MCF 10A (cell line): ENCODE data around the gene SAA4. TPM values are rescaled to one million over a fixed set of nuclear protein-coding genes. Genes with fewer than 3 reads are reported as not detected.

Experiments used
- BruUV-seq: library from RNA; stranded (reverse); fragments of 400-500 nt; replicated peaks from 2 replicates; lab custom pipeline; 2021; lab: Mats Ljungman, UMichigan
- CTCF ChIA-PET: fragments of 300-600 bp; sonication (Branson Sonifier 250); formaldehyde crosslinking; extraction: SDS; loops from one replicate; lab custom pipeline; 2021; ENCODE audit warnings: antibody characterized with exemption, inconsistent platforms; lab: Yijun Ruan, JAX
- POLR2A ChIA-PET: fragments of 300-600, 350-650 bp; sonication (Branson Sonifier 250); formaldehyde crosslinking; extraction: SDS; loops from one replicate; lab custom pipeline; 2020; ENCODE audit warnings: antibody characterized with exemption, inconsistent platforms; lab: Yijun Ruan, JAX
- DNase-seq: peaks from one replicate; pipeline ENCODE4 v3.0.0-alpha.2; 2018; ENCODE audit not compliant: unreplicated experiment
- H3K27ac Mint-ChIP-seq: one replicate; pipeline ENCODE4 v1.8.0; 2022; ENCODE audit warnings: mild to moderate bottlenecking, low read depth, mixed read lengths; ENCODE audit not compliant: unreplicated experiment
- H3K27me3 Mint-ChIP-seq: one replicate; pipeline ENCODE4 v1.8.0; 2022; ENCODE audit warnings: mixed read lengths; ENCODE audit not compliant: insufficient read depth, unreplicated experiment
- H3K36me3 Mint-ChIP-seq: one replicate; pipeline ENCODE4 v1.8.0; 2022; ENCODE audit warnings: mild to moderate bottlenecking, moderate library complexity, mixed read lengths; ENCODE audit not compliant: insufficient read depth, unreplicated experiment
- H3K4me1 Mint-ChIP-seq: one replicate; pipeline ENCODE4 v1.8.0; 2022; ENCODE audit warnings: mixed read lengths; ENCODE audit not compliant: insufficient read depth, unreplicated experiment
- H3K4me3 Mint-ChIP-seq: one replicate; pipeline ENCODE4 v1.8.0; 2022; ENCODE audit warnings: mild to moderate bottlenecking, moderate library complexity, mixed read lengths; ENCODE audit not compliant: unreplicated experiment
- H3K9me3 Mint-ChIP-seq: one replicate; pipeline ENCODE4 v1.8.0; 2022; ENCODE audit warnings: mixed read lengths; ENCODE audit not compliant: unreplicated experiment
- intact Hi-C: fragments of 100-400 bp; cut with micrococcal nuclease; formaldehyde crosslinking; loops from 2 replicates; pipeline ENCODE4 v1.14.1; 2022
- total RNA-seq: library from RNA; stranded (reverse); gene quantifications from 2 replicates; pipeline ENCODE4 v1.2.3, GENCODE V29; 2022
- TF ChIP-seq, protein P1 (sequence below): fragments of 200-600 bp; IDR thresholded peaks from one replicate; pipeline ENCODE4 v1.8.0; 2022; ENCODE audit warnings: antibody characterized with exemption, mild to moderate bottlenecking; ENCODE audit not compliant: unreplicated experiment

SAA4 gene
- total RNA-seq, 1 experiment from 2014 or later = not detected

DNA sequence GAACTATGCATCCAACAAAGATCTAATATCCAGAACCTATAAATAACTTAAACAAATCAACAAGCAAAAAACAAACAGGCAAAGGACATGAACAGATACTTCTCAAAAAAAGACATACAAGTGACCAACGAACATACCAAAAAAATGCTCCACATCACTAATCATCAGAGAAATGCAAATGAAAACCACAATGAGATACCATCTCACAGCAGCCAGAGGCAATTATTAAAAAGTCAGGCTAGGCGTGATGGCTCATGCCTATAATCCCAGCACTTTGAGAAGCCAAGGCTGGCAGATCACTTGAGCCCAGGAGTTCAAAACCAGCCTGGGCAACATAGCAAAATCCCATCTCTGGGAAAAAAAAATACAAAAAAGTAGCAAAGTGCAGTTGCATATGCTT is 10.7 kb downstream of the SAA4 start:
- Mint-ChIP-seq H3K4me3 (no peak overlapping the region), H3K9me3 (no peaks in the 10 kb centered on the region), H3K27ac (no peak overlapping the region), H3K36me3 (no peaks in the 10 kb centered on the region), H3K27me3 (peaks cover 2% of the 10 kb centered on the region), H3K4me1 (no peaks in the 10 kb centered on the region)
- no peak for DNase-seq
- TF ChIP-seq, protein P1, sequence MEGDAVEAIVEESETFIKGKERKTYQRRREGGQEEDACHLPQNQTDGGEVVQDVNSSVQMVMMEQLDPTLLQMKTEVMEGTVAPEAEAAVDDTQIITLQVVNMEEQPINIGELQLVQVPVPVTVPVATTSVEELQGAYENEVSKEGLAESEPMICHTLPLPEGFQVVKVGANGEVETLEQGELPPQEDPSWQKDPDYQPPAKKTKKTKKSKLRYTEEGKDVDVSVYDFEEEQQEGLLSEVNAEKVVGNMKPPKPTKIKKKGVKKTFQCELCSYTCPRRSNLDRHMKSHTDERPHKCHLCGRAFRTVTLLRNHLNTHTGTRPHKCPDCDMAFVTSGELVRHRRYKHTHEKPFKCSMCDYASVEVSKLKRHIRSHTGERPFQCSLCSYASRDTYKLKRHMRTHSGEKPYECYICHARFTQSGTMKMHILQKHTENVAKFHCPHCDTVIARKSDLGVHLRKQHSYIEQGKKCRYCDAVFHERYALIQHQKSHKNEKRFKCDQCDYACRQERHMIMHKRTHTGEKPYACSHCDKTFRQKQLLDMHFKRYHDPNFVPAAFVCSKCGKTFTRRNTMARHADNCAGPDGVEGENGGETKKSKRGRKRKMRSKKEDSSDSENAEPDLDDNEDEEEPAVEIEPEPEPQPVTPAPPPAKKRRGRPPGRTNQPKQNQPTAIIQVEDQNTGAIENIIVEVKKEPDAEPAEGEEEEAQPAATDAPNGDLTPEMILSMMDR = no peak
- intact Hi-C loops = no loop called here
- ChIA-PET CTCF (interaction anchor here (1.3 kb wide), 1 partner anchor 9 kb away, joined by 3 read pairs; no protein-coding TSS in a partner anchor), POLR2A (interaction anchor here (0.6 kb wide), 1 partner anchor 62 kb away, joined by 3 read pairs; no protein-coding TSS in a partner anchor)
- no TSS peak for BruUV-seq

DNA sequence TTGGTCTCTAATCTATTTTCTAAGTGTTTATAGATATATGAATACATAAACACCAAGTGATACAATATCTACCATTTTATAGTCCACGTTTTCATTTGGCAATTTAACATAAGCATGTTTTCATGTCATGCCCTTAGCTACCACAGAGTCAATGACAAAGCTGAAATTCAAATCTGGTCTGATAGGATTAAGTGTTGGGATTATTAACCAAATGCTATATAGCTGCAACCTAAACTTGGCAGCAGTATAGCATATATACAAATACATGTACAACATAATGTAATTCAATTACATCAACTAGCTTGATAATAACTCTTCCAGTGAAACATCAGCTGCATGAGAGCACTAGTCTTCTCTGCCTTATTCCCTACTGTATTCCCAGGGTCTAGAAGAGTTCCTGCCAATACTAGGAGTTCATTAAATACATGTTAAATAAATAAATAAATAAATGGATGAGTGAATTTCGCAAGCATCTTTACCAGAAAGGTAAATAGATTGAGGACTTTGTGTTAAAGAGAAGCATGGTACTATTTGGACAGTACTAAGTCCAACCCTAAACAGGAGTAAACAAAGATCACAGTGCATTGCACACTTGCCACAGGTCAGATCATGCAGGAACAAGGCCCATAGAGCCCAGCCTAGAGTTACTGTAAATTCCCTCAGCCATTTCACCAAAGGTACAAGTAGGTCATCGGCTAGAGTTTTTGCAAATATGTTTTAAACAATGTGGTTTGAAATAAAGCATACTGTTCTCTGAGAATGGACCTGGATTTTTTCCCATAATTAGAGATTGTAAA is 12.8 kb downstream of the SAA4 start:
- no peak overlapping the region for H3K4me3 Mint-ChIP-seq

DNA sequence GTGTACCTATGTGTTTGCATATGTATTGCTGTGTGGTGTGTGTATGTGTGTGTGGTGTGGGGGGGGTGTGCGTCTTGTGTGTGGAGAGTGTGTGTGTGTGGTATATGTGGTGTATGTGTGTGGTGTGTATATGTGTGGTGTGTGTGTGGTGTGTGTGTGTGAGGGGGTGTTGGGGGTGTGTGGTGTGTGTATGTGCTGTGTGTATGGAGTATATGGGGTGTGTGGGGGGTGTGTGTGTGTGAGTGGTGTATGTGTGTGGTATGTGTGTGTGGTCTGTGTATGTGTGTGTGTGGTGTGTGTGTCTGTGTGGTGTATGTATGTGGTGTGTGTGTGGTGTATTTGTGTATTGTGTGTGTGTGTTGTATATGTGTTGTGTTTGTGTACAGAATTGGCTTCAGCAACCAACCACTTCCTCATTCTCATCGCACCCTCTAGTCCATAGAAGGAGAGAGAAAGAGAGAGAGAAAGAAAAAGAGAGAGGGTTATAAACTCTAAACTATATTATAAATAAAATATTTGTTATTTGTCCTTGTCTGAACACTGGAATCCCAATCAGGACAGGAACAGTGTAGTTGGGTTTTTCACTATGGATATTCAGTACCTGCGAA is 13.7 kb downstream of the SAA4 start:
- BruUV-seq = no TSS peak

More for the DNA sequence above, 12.8 kb downstream of the SAA4 start:
- Mint-ChIP-seq H3K27ac (no peak overlapping the region), H3K9me3 (no peaks in the 10 kb centered on the region), H3K4me1 (no peaks in the 10 kb centered on the region), H3K36me3 (no peaks in the 10 kb centered on the region), H3K27me3 (peaks cover 23% of the 10 kb centered on the region)
- BruUV-seq = no TSS peak
- DNase-seq = no peak
- ChIA-PET POLR2A (no interaction called here), CTCF (interaction anchor here (0.9 to 1.9 kb wide), 2 partner anchors 20 to 108 kb away, joined by 4 to 6 read pairs; no protein-coding TSS in a partner anchor)
- intact Hi-C loops = no loop called here
- TF ChIP-seq, protein P1 = no peak

More for the DNA sequence above, 13.7 kb downstream of the SAA4 start:
- CTCF ChIA-PET = interaction anchor here (0.9 to 1.9 kb wide), 2 partner anchors 21 to 108 kb away, joined by 4 to 6 read pairs; no protein-coding TSS in a partner anchor
- TF ChIP-seq, protein P1 = no peak
- no peak for DNase-seq
- Mint-ChIP-seq H3K9me3 (no peaks in the 10 kb centered on the region), H3K27me3 (peaks cover 32% of the 10 kb centered on the region), H3K36me3 (no peaks in the 10 kb centered on the region), H3K4me3 (no peak overlapping the region), H3K27ac (no peak overlapping the region), H3K4me1 (no peaks in the 10 kb centered on the region)
- POLR2A ChIA-PET = no interaction called here
- intact Hi-C loops = no loop called here
